Erythroblast (primary cell): ENCODE measurements around the gene FLRT3.

Experiments used
- DNase-seq, 2 experiments: peaks; one replicate each; lab custom pipeline; 2025; lab: John Stamatoyannopoulos, UW
- GATA1 ChIP-seq: IDR thresholded peaks from 2 replicates; pipeline ENCODE4 v1.6.1; 2011; ENCODE audit warnings: low read depth, mild to moderate bottlenecking, control low read depth, low read length, moderate library complexity
- POLR2A ChIP-seq: IDR thresholded peaks from 2 replicates; pipeline ENCODE4 v1.6.1; 2011; ENCODE audit warnings: mild to moderate bottlenecking, low read length

Gene FLRT3

GRCh38 chr20:14342918-14343317, 5.5 kb upstream of the FLRT3 start:
- DNase-seq: no peak
- TF ChIP-seq GATA1: no peak
- TF ChIP-seq POLR2A: no peak

GRCh38 chr20:14341801-14342200, 4.4 kb upstream of the FLRT3 start:
- TF ChIP-seq GATA1 (no peak), POLR2A (no peak)
- DNase-seq: no peak

DNA sequence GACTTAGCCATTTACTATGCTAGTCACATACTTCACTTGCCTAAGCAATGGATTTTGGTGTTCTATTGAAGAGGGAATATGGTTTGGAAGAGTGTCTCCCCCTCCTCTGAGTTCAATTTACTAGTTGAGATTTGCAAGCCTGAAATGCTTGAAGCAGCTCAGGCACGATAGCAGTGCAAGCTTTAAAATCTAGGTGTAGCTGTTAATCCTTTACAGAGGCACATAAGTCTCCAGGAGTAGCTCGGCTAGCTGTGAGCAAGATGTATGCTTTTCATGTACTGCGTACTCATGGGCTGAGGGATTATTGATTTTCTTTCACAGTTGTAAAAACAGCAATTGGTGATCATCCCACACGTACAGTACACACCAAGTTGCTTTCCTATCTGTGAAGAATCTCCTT, 726 bp downstream of the FLRT3 start:
- TF ChIP-seq POLR2A (no peak), GATA1 (no peak)
- DNase-seq: no peak

DNA sequence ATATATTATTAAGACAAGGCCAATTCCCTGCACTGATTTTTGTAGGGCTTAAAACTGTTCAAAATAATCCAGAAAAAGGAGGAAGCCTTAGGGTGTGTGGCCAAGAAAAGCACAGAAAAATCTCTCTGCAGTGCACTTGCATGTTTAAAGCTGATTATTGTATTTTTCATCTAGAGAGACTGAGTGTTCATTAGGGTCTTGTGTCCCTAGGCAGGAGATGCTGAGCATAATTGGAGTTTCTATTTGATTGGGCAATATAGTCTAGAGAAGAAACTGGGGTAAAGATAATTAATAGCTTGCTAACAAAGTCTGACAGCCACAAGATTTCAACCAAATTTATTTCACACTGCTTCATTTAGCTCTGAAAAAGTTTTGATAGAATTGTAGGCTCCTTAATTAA, 2.4 kb downstream of the FLRT3 start:
- no peak for TF ChIP-seq POLR2A
- no peak for TF ChIP-seq GATA1
- DNase-seq: no peak

- TF ChIP-seq POLR2A (no peak), GATA1 (no peak)
- DNase-seq: no peak
Observed at GRCh38 chr20:14334306-14334930, 3.0 kb downstream of the FLRT3 start.

DNA sequence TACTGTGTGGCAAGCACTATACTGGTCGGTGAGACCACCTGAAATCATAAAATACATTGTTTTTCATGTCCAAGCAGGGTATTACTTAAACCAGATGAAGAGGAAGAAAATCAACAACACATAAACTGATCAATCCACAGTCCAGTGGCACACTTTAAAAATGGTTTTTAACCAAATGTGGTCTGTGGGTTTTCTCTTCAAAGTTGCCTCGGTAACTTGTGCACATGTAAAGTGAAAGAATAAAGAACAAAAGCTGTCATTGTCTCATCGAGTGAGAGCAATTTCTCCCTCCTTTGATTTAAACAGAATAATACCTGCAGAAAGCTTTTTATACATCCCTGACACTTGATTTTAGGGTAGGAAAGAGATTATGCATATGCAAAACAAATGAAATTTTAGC, 3.7 kb downstream of the FLRT3 start:
- no peak for TF ChIP-seq POLR2A
- TF ChIP-seq GATA1: no peak
- DNase-seq: no peak

GRCh38 chr20:14332866-14333265, 4.5 kb downstream of the FLRT3 start:
- no peak for DNase-seq
- no peak for TF ChIP-seq GATA1
- no peak for TF ChIP-seq POLR2A

DNA sequence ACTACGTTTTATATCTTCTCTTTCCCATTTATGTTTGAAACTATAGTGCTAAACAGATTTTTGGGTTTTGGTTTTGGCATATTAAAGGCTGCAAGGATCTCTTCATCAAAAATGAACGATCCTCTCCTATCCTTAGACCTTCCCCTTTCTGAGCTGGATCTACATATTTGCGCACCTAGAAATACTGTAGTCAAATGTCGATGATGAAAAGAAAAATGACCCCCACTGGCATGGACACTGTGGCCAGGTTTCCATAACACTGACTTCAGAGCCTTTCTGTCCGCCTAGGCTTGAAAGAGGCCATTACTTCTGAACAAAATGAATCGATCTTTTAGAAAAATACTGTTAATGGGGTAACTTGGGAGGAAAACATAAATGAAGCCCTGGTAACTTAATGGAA, 5.8 kb downstream of the FLRT3 start:
- DNase-seq: no peak
- TF ChIP-seq POLR2A: no peak

- TF ChIP-seq GATA1: no peak
- no peak for TF ChIP-seq POLR2A
- DNase-seq: no peak
Observed at GRCh38 chr20:14319704-14320103, 17.7 kb downstream of the FLRT3 start.

- DNase-seq: no peak
- TF ChIP-seq GATA1 (no peak), POLR2A (no peak)
Observed at GRCh38 chr20:14313341-14314020, 23.9 kb downstream of the FLRT3 start.

DNA sequence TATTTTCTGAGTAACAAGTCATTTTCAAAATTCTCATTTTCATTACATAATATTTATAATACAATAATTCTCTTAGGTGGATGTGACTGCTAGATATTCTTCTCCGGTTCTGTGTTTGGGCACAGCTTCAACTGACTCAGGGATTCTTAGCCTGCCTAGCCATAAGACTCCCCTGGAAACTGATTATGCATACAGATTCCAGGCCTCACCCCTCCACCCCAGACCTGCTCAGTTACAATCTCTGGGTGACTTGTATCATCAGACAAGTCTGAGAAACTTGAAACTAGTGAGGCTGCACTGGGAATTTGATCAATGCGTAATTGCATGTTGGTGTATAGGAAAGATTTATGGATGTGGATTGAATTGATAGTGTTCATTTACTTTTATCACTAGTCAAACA, 25.4 kb downstream of the FLRT3 start:
- TF ChIP-seq POLR2A (no peak), GATA1 (no peak)
- DNase-seq: no peak

DNA sequence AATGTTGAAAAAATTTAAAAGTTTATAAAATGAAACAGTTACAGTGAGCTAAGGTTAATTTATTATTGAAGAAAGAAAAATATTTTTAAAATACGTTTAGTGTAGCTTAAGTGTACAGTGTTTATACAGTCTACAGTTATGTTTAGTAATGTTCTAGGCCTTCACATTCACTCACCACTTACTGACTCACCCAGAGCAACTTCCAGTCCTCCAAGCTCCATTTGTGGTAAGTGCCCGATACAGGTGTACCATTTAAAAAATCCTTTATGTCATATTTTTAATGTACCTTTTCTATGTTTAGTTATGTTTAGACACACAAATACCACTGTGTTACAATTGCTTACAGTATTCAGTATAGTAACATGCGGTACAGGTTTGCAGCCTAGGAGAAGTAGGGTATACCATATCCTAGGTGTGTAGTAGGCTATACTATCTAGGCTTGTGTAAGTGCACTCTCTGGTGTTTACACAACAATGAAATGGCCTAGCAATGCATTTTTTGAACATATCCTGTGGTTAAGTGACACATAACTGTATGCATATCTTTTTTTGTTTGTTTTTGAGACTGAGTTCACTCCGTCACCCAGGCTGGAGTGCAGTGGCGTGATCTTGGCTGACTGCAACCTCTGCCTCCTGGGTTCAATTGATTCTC, 26.3 kb downstream of the FLRT3 start:
- TF ChIP-seq POLR2A (no peak), GATA1 (no peak)
- no peak for DNase-seq

GRCh38 chr20:14307956-14308355, 29.5 kb downstream of the FLRT3 start:
- no peak for TF ChIP-seq POLR2A
- TF ChIP-seq GATA1: no peak
- no peak for DNase-seq

- TF ChIP-seq POLR2A (no peak), GATA1 (no peak)
- no peak for DNase-seq
Observed at GRCh38 chr20:14304472-14304871, 32.9 kb downstream of the FLRT3 start.
